Hepatocyte (in vitro differentiated cells): Measurements from ENCODE around the gene ANKRD55.

Experiments
- CTCF ChIP-seq: fragments of 200-600 bp; sonication (generic); IDR thresholded peaks from 2 replicates; pipeline ENCODE4 v1.5.1; 2016; ENCODE audit warnings: antibody characterized with exemption, mild to moderate bottlenecking; ENCODE audit not compliant: poor library complexity
- EZH2 ChIP-seq: fragments of 200-600 bp; sonication (generic); IDR thresholded peaks from 2 replicates; pipeline ENCODE4 v1.6.1; 2016; ENCODE audit warnings: antibody characterized with exemption, mild to moderate bottlenecking, borderline replicate concordance

- no peak for TF ChIP-seq EZH2
- no peak for TF ChIP-seq CTCF
Measured at GRCh38 chr5:56085193-56085592, 147.9 kb downstream of the ANKRD55 start.
